Activated CD8-positive, alpha-beta memory T cell treated with anti-CD3 and anti-CD28 coated beads, Interleukin-2, amount 50 U/mL, for 1 hour (primary cell): ENCODE measurements around the gene LRRC36.
"Not testable (repeated sequence)": the region's sequence is repeated elsewhere in the genome, so short reads cannot be mapped to it uniquely, and the experiment has no call there.

Experiments used
- DNase-seq: peaks from one replicate; pipeline ENCODE4 v3.0.0-alpha.2; 2020; ENCODE audit errors: extremely low read depth

Gene LRRC36

DNA sequence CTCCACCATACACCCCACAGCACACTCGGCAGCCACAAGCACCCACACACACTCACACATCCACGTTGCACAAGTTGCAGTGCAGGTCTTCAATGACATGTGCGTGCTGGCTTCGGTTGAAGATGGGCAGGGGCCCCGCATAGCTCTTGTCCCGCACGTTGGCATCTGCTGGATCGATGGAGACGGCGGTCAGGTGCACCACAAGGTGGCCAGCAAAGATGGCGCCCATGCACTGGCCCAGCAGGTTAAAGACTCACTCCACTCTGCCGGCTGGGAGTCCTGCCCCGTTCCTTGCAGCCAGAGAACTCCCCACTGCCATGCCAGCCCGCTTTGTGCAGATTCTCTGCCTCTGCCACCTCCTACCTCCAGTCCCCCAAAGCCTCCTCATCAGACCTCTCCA is 74.3 kb downstream of the LRRC36 start:
- no peak for DNase-seq

DNA sequence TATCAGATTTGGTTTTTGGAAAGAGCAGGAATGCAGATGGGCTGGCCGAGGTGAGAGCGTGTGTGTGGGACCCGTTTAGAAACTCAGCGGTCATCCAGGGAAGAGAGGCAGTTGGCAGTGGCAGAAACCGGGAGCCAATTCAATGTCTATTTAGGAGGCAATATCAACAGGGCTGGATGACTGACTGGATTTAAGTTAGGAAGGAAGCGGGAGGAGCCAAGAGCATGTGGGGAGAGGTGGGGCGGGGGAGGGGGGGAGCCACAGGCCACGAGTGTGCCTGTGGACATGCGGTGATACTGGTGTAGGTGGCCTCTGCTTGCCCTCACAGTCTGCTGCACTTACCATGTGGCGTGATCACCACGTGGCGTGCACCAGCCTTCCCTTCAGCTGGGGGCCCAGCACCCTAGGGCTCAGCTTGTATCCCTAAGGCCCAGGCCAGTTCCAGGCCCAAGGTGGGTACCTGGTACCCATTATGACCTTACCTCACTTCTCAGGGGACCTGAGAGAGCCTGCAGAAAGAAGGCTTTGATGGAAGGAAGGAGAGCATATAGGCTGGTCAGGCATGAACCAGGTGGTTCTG is 77.5 kb downstream of the LRRC36 start:
- DNase-seq: no peak

GRCh38 chr16:67404740-67405226 is 78.2 kb downstream of the LRRC36 start:
- DNase-seq: no peak

- DNase-seq: no peak
Observed at GRCh38 chr16:67405336-67405735, 78.7 kb downstream of the LRRC36 start.

DNA sequence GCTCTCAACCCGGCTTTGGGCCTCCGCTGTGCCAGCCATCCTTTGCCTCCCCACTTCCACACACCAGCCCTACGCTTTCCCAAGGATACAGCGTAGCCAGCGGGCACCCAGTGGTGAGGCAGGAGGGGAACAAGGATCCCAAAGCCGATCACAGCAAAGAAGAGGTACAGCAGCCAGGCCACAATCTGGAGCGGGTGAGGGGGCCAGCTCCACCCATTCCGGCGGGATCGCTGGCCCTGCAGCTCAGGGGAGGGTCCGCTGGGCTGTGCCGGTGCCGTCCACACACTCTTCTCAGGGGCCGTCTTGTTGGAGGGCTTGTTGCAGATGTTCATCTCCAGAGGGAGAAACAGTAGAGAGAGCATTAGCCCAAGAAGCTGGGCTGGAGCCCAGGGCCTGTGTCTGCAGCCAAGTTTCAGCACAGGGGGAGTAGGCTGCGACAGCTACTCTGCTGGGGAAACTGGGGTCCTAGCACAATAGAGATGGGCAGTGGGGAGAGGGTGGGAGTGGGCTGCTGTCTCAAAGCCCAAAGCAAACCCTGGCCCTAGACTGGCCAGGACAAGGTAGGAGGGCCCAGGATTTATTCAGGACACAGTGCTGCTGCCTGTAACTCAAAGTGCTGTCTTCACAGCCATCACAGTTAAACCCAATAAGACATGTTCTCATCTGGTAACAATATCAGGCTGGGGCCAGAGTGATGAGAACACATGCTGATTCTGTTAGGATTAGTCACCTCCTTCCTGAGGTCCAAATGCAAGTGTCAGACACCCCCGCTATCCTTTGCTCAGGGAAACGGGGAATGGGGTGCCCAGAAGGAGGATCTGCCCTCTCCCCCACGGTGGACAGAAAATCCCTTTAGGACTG is 79.7 kb downstream of the LRRC36 start:
- DNase-seq: no peak

- DNase-seq: no peak
Observed at GRCh38 chr16:67407176-67407787, 80.7 kb downstream of the LRRC36 start.

DNA sequence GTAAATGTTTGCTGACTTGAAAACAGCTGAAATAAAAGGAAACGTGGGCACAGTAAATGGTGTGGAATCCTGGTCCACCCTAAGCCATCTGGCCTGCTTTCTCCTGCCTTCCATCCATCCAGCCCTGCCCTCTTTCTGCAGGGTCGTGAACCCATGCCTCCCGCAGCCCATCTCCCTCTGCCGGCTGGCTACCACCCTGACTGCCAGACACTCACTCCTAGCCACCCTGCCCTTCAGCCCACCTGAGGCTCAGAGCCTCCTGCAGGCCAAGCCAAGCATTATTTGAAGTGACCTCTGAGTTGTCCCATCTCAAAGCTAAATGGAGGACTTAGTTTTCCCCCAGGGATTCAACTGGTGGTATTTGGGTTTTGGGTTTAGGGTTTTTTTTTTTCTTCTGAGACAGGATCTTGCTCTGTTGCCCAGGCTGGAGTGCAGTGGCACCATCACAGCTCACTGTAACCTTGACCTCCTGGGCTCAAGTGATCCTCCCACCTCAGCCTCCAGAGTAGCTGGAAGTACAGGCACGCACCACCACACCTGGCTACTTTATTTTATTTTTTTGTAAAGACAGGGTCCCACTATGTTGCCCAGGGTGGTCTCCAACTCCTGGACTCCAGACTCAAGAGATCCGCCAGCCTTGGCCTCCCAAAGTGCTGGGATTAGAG is 81.3 kb downstream of the LRRC36 start:
- no peak for DNase-seq

GRCh38 chr16:67409631-67410030 is 83.0 kb downstream of the LRRC36 start:
- no peak for DNase-seq

DNA sequence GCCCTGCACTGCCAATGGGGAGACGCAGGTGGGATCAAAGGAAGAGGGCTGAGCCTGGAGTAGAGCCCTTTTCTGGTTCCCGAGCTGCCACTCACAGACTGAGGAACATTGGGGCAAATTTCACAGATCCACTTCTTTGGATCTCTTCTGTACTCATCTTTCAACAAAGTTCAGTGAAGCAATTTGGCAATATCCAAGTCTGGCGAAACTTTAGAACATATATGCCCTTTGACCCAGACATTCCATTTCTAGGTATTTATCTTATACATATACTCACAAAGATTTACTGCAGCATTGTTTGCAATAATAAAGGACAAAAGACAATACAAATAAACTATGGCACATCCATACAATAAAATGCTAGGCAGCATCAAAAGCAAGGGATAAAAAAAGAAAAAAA is 84.7 kb downstream of the LRRC36 start:
- DNase-seq: no peak

DNA sequence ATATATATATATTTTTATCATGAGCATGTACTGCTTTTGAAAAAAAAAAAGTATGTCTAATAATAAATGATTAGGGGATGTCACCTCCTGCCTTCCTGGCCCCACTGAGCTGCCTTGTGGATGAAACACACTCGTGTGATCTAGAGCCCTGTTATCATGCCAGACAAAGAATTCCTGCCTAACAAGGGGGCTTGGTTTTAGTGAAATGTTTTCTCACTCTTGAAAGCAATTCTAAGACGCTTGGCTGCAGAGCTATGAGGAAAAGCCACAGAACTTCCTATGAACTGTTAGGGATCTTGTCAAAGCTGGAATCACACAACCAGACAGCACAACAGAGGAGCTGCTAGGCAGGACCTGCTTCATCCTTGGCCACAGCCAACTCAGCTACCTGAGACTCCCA is 85.7 kb downstream of the LRRC36 start:
- no peak for DNase-seq

- no peak for DNase-seq
Observed at GRCh38 chr16:67413978-67414911, 87.6 kb downstream of the LRRC36 start.

DNA sequence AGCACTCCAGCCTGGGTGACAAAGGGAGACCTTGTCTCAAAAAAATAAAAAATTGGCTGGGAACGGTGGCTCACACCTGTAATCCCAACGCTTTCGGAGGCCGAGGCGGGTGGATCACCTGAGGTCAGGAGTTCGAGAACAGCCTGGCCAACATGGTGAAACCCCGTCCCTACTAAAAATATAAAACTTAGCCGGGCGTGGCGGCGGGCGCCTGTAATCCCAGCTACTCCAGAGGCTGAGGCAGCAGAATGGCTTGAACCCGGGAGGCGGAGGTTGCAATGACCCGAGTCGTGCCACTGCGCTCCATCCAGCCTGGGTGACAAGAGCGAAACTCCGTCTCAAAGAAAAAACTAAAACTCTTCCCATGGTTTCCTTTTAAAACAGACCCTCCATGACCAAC is 88.8 kb downstream of the LRRC36 start:
- DNase-seq: not testable (repeated sequence)

- DNase-seq: no peak
Observed at GRCh38 chr16:67415872-67416793, 89.5 kb downstream of the LRRC36 start, which contains the start of gene ZDHHC1. Gene ZDHHC1, minus strand, starts transcription at chr16:67416477. Its CDS starts 8,702 bp downstream, at chr16:67407775.

- DNase-seq: no peak
Observed at GRCh38 chr16:67417333-67418061, 90.9 kb downstream of the LRRC36 start.

DNA sequence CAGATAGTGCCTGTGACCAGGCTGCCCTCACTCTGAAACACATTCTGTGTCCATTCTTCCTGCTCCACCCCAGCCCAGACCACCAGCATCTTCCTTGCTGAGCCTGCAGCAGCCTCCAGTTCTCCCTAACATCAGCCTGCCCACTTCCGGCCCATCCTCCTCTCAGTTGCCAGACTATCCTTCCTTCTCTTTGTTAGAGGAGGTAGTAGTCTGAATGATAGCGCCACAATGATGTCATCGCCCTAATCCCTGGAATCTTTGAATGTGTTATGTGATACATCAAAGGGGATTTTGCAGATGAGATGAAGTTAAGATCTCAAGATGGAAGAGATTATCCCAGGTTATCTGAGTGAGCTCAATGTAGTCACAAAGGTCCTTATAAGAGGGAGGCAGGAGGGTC is 92.9 kb downstream of the LRRC36 start:
- no peak for DNase-seq

DNA sequence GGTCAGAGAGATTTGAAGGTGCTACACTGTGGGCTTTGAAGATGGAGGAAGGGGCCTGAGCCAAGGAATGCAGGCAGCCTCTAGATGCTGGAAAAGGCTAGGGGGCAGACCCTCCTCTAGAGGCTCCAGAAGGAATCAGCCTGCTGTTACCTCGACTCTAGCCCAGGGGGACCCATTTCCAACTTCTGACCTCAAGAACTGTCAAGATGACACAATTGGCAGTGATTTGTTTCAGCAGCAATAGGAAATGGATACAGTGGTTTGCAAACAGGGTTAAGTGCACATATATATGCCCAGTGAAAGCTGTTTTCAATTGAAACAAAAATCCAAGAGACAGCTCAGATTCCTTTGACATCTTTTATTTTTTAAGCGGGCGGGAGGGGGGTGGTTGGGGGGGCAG is 93.3 kb downstream of the LRRC36 start:
- no peak for DNase-seq

DNA sequence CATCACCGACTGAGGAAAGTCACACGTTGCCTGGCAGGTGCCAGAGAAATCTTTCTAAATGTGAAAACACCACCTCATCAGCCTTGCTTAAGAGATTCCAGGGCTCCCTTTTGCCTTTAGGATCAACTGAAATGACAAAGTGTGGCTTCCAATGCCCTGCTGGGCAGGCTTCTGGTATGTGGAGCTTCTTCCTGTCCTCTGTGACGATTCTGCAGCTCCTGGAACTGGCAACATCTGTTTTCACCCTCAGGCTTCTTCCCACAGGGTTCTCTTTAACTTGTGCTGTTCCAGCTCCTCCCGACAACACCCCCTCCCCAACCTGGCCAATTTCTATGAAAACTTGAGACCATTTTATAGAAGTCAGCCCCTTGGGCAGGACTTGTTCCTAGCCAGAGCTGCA is 94.4 kb downstream of the LRRC36 start:
- no peak for DNase-seq

- DNase-seq: no peak
Observed at GRCh38 chr16:67423015-67423414, 96.4 kb downstream of the LRRC36 start.

GRCh38 chr16:67423611-67424260 is 97.1 kb downstream of the LRRC36 start:
- DNase-seq: no peak
